TTC549 (cell line): ENCODE data around the gene MICALL1.
"Not testable (repeated sequence)": the region's sequence is repeated elsewhere in the genome, so short reads cannot be mapped to it uniquely, and the experiment has no call there.

Experiments used
- FAIRE-seq: peaks from 2 replicates; lab custom pipeline; 2012; peaks lifted over from hg19 to GRCh38; lab: Jason Lieb, UNC

The MICALL1 gene

DNA sequence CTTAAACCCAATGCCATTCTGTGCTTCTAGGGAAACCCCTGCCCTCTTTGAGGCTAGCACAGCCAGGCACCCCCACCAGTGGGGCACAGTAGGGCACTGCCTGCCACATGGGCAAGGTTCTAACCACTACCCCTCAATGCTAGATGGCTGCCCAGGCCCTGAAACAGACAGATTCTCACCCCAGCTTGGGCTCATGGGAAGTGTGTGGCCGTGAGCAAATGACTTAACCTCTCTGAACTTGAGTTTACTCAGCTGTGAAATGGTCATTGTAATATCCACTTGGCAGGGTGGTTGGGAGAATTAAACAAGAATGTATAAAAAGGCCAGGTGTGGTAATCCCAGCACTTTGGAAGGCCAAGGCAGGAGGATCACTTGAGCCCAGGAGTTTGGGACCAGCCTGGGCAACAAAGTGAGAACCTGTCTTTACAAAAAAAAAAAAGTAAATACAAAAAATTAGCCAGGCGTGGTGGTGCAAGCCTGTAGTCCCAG lies 24.9 kb downstream of the MICALL1 start:
- FAIRE-seq, result no peak

DNA sequence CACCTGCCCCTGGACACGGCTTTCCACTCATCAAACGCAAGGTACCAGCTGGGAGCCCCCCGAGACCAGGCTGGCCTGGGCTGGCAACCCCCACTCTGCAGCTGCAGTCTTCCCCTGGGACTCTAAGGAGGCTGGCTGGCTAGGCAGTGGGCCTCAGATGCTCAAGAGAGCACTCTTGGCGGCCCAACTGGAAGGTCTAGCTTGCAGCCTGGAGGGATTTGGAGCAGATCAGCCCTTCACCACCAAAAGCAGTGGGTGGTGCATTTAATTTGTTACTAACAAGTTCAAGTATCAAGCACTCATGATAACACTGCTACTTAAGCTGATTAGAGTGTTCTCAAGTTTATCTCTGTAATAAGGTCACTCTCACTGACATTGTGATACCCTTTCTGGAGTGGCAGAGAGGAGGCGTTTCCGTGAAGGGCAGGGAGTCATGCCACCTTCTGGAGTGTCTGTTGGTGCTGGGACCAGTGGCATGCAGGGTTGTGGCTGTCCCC lies 25.8 kb downstream of the MICALL1 start:
- no peak for FAIRE-seq

DNA sequence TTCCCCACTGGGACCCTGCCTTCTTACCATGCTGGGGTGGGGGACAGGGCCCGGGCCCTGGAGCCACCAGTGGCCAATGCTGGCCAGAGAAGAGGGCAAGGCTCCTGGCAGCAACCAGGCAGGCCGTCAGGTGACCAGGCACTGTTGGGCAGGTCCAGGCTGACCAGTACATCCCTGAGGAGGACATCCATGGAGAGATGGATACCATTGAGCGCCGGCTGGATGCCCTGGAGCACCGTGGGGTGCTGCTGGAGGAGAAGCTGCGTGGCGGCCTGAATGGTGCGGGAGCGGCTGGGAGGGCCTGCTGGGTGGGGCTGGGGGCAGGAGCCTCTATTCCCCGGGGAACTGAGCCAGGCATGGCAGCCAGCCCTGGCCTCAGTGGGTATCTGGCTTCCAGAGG lies 26.3 kb downstream of the MICALL1 start:
- no peak for FAIRE-seq

DNA sequence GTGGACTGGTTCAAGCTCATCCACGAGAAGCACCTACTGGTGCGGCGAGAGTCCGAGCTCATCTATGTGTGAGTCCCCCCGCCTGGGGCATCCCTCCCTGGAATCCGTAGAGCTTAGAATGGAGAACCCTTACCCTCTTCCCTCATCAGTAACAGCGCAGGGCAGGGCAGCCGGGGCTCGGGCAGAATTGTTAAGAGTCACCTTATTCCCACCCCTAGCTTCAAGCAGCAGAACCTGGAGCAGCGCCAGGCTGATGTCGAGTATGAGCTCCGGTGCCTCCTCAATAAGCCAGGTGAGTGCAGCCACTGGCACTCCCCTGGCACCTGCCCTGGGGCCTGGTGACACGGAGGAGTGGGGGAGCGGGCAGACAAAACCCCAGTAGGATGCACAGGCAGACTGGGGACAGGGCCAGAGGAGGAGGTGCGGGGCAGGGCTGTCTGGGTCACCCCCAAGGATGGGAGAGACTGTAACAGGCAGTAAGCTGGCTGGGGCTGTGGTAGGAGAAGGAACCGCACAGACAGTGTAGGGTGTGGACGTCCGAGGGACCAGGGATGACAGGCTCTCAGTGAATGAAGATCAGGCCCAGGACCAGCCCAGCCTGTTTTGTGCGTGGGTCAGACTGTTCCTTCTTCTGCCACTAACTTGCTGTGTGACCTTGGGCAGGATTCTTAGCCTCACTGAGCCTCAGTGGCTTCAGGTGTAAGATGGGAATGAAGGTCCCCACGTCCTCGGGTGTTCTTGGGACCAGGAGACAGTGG lies 26.9 kb downstream of the MICALL1 start:
- no peak for FAIRE-seq

DNA sequence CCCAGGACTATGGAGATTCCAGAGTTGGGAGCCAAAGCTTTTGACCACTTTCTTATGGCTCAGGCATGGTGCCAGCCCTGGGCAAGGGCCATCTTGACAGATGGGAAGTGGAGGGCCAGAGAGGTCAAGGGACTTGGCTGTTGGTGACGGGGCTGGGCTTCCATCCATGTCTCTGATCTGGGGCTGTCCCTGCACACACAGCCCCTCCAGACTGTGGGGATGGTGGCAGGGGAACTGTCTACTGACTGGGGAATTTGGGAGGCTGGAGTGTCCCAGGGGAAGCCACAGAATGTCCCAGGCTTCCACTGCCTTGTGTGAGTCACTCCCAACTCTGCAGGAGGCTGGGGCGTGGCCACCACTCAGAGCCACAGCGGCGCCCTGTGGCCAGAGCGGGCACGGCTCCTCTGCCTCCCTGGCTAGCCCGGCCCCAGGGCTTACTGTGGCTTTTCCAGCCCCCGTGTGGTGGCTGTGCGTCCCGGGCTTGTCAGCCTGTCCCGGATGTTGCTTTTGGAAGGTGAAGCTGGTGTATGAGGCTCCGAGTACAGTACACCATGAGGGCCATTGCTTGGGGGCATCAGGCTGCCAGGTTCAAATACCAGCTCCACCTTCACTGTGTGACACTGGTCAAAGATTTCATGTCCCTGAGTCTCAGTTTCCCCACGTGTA lies 27.7 kb downstream of the MICALL1 start:
- FAIRE-seq, result peak; percentile 68

DNA sequence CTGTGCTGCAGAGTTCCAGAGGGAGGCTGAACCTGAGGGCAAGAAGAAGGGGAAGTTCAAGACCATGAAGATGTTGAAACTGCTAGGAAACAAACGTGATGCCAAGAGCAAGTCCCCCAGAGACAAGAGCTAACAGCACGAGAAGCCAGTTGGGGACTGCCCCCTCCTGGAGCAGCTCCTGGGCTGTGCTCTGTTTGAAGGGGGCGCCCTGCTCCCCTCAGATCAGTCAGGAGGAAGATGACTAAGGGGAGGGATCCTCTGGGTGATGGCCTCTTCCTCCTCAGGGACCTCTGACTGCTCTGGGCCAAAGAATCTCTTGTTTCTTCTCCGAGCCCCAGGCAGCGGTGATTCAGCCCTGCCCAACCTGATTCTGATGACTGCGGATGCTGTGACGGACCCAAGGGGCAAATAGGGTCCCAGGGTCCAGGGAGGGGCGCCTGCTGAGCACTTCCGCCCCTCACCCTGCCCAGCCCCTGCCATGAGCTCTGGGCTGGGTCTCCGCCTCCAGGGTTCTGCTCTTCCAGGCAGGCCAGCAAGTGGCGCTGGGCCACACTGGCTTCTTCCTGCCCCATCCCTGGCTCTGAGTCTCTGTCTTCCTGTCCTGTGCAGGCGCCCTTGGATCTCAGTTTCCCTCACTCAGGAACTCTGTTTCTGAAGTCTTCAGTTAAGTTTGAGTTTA lies 34.7 kb downstream of the MICALL1 start:
- no peak for FAIRE-seq

DNA sequence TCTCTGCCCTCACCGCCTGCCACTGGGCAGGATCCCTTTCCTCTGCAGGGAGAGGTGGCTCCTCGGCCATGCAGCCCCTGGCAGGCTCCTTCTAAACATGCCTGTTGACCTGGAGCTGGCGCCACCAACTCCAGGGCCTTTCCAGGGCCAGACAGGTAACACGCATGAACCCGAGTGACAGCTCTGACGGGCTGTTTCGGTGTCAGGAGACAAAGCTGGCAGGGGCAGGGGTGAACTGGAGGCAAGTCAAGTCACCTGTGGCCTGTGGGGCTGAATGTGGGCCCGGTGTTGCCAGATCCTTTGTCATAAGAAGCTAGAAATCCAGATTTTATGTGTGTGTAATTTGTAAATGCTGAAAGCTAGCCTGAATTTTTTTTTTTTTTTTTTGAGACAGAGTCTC lies 36.0 kb downstream of the MICALL1 start:
- no peak for FAIRE-seq

DNA sequence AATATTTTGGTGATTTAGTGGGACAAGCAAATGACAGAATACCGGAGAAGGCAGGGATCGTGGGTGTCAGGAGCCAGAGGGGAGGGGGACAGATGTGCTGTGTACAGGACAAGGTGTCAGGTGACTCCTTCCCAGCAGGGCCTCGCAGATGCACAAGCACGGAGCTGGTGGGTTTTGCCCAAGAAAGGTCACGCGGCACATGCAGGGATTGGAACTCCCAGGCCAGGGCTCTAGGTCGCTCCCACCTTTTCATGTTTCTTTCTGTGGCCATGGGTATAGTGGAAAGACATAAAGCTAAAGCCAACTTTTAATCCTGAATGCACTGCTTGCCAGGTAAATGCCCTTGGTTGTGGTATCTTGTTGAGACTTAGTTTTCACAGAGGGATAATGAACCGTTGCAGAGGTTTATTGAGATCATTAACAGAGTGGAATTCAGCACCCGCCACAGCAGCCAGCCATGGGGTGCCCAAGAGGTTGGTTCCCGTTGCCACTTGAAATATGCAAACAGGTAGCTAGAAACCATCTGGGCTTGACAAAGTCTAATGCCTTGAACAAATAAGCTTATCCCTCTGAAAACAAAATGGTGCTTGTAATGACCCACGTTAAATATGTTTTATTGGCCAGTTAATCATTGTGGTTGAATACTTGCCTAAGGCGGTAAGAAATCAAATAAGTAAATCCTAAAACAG lies 37.2 kb downstream of the MICALL1 start:
- FAIRE-seq, result no peak

DNA sequence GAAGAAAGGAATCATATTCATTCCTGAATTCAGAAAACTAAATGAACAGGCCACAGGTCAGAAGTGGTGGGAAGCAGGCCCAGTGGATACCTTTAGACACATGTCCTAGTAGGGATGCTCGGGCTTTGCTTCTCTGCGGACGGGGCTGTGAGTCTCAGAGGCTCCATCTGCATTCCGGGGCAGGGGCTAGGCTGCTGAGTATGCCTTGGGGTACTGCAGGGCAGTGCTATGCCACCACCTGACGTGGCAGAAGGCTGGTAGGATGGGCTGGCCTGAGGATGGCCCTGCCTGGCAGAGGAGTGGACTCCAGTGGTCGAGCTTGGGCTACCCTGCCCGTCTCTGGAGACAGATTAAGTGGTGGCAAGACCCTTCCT lies 37.7 kb downstream of the MICALL1 start:
- no peak for FAIRE-seq

DNA sequence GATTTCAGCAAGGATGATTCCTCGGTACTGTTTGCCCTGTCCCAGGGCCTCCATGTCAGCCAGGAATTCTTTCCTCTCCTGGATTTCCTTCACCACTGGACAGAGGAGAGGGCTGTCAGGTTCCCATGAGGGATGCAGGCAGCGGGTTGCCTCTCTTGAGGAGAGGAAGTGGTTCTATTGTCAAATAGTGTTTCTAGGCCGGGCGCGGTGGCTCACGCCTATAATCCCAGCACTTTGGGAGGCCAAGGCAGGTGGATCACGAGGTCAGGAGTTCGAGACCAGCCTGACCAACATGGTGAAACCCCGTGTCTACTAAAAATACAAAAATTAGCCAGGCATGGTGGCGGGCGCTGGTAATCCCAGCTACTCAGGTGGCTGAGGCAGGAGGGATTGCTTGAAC lies 38.3 kb downstream of the MICALL1 start:
- FAIRE-seq, result not testable (repeated sequence)

DNA sequence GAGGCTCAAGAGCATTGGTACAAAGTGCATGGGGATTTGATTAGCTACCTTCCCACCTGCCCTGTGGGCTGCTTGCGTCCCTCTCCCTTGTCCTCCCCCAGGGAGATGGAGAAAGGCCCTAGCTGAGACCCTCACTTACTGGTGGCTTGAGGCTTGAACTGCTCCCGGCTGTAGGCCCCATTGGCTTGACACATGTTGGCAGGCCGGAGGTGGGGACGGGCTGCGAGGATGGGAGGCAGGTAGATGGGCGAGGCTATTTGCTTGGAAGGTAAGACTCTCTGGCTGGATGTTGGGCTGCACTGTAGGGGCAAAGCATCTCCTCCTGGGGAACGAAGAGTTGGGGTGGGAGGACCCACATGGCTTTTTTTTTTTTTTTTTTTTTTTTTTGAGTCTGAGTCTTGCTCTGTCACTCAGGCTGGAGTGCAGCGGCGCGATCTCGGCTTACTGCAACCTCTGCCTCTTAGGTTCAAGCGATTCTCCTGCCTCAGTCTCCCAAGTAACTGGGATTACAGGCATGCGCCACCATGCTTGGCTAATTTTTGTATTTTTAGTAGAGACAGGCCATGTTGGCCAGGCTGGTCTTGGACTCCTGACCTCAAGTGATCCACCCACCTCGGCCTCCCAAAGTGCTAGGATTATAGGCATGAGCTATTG lies 41.2 kb downstream of the MICALL1 start:
- not testable (repeated sequence) for FAIRE-seq

DNA sequence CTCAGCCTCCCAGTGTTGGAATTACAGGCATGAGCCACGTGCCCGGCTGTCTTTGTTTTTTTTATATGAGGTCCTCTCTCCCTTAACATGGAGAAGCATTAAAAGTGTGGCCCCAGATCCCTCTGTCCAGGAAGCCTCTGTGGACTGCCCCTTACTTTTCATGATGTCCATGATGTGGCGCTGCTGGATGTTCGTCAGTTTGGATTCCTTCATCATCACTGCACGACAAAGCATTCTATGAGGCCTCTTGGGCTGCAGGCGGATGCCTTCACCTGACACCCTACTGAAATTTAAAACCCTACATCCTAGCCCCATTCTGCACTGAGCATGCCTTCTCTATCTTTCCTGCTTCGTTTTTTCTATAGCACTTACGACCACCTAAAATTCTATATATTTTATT lies 45.2 kb downstream of the MICALL1 start:
- no peak for FAIRE-seq

DNA sequence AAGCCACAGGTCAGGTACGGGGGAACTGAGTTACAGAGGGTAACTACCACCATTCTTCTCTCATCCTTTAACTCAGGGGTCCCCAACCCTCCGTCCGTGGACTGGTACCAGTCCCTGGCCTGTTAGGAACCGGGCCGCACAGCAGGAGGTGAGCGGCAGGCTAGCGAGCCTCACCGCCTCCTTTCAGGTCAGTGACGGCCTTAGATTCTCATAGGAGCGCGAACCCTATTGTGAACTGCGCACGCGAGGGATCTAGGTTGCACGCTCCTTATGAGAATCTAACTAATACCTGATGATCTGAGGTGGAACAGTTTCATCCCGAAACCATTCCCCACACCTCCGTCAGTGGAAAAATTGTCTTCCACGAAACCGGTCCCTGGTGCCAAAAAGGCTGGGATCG lies 46.5 kb downstream of the MICALL1 start:
- FAIRE-seq, result not testable (repeated sequence)

DNA sequence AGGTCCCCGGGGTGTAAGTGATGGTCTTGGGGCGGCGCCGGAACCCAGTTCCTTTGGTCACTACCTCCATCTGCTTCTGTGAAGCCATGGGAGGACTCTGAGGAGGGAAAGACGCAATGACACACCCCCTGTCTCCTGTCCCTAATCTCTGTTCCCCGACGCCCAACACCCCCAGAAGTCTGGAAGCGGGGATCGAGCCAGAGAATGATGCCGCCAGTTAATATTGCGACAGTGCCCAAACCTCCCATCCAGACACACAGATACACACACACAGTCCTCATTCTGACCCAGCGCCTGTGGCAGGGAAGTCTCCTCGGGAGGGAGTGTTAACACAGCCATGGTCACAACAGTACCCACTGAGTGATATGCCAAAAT lies 47.0 kb downstream of the MICALL1 start:
- no peak for FAIRE-seq

DNA sequence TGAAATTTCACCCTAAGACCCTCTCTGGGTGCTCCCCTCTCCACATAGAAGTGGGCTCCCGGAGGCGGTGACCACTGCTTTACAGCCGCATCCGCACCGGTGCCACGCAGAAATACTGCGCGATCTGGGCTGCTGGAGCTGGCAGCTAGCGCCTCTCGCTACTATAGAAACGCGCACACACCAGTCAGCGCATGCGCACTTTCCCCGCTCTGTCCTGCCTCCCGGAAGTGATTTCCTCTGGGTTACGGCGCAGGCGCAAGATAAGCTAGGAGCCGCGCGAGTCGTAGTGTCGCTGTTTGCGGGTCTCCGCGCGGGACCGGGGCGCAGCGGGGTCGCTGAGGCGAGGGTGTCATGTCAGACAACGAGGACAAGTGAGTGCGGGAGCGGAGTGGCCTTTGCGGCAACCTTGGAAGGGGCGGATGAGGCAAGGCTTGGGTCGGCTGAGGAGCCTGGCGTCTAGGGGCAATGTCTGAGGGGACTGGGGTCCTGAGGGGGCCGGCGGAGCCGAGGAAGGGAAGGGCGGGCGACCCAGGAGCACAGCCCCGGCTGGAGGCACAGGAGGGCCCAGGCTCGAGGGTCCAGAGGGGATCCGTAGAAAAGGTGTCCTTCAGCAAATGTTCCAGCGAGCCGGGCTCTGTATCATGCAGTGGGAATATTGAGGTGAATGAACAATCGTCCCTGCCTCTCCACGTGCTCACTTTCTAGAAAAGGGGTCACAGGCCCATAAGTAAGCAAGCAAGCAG lies 47.5 kb downstream of the MICALL1 start, which contains the start of the genes C22orf23 and POLR2F:
TSS of gene C22orf23 (minus strand) at position 165 of the 743 bp plus-strand sequence. CDS start 452 bp downstream, outside the sequence.
TSS of gene POLR2F (plus strand) at position 263 of the 743 bp plus-strand sequence. CDS start at position 352, 89 bp downstream.
- FAIRE-seq, result peak; percentile 53

DNA sequence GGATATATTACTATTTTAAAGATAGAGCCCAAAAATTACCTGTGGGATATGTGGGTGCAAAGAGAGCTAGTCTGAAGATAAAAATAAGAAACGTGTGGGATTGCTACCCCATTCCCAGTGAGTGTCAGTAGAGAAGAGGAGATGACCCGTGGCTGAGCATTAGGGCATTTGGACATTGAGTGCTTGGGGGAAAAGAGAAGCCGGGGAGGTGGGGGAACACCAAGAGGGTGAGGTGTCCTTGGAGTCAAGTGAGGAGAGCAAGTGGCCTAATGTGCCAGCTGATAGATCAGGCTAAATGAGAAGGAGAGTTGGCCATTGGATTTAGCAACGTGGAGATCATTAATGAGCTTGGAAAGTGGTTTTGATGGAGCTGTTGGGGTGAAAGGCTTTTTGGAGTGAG lies 48.6 kb downstream of the MICALL1 start:
- FAIRE-seq, result no peak

DNA sequence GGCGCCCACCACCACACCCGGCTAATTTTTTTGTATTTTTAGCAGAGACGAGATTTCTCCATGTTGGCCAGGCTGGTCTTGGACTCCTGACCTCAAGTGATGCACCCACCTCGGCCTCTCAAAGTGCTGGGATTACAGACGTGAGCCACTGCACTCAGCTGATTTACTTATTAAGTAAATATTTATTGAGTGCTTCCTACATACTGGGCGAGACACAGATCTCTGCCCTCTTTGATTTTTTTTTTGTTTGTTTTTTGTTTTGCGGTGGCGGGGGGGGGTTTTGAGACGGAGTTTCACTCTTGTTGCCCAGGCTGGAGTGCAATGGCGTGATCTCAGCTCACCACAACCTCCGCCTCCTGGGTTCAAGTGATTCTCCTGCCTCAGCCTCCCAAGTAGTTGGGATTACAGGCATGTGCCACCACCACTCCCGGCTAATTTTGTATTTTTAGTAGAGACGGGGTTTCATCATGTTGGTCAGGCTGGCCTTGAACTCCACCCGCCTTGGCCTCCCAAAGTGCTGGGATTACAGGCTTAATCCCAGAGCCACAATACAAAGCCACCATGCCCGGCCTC lies 49.8 kb downstream of the MICALL1 start:
- FAIRE-seq, result not testable (repeated sequence)

DNA sequence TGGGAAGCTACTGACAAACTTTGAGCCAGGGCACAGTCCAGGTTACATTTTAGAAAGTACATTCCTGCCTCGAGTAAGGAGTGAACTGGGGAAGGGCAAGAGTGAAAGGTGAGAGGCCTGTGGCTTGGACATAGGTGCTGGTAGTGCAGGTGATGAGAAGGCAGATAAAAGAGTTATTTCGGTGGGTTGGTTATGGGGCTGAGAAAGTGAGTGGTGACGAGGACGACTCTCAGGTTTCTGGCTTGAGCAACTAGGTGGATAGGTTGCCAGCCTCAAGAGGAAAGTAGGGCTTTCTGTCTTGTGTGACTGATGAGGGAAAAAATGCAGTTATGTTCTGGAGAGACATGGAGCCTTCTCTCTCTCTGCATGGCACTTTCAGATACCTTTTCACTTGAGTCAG lies 51.1 kb downstream of the MICALL1 start:
- FAIRE-seq, result no peak

DNA sequence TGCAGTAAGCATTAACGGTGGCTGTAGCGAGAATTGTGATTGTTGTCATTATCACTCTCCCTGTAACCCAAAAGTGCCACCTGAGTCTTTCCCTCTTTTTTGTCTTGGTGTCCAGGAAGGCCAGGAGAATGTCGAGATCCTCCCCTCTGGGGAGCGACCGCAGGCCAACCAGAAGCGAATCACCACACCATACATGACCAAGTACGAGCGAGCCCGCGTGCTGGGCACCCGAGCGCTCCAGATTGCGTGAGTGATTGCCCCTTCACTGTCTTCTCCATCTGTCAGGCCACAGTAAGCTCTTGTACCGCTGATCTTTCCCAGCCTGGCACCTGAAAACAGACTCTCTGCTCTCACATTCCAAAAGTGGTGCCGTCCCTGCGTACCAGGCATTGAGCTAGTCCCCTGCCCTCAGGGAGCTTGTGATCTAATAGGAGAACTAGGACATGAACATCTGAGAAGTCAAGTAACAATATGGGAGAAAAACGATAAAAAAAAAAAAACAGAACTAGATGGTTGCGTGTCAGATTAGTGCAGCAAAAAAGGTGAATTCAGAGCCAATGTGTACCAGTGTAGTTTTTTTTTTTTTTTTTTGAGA lies 53.2 kb downstream of the MICALL1 start:
- FAIRE-seq, result no peak

DNA sequence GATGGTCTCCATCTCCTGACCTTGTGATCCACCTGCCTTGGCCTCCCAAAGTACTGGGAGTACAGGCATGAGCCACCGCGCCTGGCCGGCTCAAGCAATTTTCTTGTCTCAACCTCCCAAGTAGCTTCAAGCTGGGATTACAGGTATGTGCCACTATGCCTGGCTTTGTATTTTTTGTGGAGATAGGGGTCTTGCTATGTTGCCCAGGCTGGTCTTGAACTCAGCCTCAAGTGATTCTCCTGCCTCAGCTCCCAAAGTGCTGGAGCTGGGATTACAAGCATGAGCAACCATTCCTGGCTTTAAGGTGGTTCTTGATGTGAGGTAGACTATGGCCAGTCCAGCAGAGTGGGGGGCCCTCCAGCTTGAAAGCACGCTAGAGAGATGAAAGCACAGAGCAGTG lies 55.0 kb downstream of the MICALL1 start:
- no peak for FAIRE-seq
